ENCODE results near the gene TRPM2.

The TRPM2 gene

DNA sequence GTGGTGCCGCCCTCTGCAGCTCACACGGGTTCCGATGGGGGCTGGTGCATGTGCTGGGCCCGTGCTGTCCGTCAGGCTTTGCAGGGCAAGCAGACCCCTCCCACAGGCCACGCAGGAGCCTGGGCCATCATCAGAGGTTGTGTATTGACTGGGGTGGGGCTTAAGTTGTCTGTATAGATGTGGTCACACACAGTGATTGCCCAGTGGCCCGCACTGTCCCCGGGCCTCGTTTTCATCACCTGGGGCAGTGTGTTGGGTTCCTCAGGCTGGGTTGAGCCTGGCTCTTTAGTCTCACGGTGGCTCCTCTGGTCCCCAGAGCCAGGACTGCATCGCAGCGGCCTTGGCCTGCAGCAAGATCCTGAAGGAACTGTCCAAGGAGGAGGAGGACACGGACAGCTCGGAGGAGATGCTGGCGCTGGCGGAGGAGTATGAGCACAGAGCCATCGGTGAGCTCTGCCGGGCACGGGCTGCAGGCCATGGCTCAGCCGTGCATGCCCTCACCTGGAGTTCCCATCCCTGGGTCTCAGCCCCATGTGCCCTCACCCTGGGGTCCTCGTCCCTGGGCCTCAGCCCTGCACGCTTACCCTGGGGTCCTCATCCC, 44.1 kb downstream of the TRPM2 start:
- TF ChIP-seq, protein P1, sequence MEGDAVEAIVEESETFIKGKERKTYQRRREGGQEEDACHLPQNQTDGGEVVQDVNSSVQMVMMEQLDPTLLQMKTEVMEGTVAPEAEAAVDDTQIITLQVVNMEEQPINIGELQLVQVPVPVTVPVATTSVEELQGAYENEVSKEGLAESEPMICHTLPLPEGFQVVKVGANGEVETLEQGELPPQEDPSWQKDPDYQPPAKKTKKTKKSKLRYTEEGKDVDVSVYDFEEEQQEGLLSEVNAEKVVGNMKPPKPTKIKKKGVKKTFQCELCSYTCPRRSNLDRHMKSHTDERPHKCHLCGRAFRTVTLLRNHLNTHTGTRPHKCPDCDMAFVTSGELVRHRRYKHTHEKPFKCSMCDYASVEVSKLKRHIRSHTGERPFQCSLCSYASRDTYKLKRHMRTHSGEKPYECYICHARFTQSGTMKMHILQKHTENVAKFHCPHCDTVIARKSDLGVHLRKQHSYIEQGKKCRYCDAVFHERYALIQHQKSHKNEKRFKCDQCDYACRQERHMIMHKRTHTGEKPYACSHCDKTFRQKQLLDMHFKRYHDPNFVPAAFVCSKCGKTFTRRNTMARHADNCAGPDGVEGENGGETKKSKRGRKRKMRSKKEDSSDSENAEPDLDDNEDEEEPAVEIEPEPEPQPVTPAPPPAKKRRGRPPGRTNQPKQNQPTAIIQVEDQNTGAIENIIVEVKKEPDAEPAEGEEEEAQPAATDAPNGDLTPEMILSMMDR (IDR thresholded peaks at IDR 0.05): no peak
- no peak for DNase-seq
- H3K4me3 Mint-ChIP-seq: no peak overlapping the region
- H3K36me3 Mint-ChIP-seq (ENCODE audit: low read depth): no peaks in the 10 kb centered on the region
- H3K27ac Mint-ChIP-seq: no peak overlapping the region
- H3K4me1 Mint-ChIP-seq: peaks cover 5% of the 10 kb centered on the region
- no peaks in the 10 kb centered on the region for H3K9me3 Mint-ChIP-seq
- H3K27me3 Mint-ChIP-seq (ENCODE audit: low read depth, poor library complexity): peaks cover 6% of the 10 kb centered on the region

DNA sequence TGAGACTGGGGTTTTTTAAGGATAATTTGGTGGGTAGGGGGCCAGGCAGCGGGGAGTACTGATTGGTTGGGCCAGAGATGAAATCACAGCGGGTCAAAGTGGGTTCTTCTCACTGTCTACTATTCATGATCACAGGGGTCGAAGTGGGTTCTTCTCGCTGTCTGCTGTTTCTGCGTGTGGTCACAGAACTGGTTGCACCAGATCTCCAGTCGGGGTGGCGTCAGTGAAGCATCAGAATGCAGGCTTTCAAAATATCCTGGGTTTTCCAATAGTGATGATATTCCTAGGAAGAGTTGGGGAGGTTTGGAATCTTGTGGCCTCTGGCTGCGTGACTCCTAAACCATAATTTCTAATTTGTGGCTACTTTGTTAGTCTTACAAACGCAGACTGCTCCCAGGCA, 45.1 kb downstream of the TRPM2 start:
- H3K9me3 Mint-ChIP-seq: no peaks in the 10 kb centered on the region
- H3K4me3 Mint-ChIP-seq: no peak overlapping the region

DNA sequence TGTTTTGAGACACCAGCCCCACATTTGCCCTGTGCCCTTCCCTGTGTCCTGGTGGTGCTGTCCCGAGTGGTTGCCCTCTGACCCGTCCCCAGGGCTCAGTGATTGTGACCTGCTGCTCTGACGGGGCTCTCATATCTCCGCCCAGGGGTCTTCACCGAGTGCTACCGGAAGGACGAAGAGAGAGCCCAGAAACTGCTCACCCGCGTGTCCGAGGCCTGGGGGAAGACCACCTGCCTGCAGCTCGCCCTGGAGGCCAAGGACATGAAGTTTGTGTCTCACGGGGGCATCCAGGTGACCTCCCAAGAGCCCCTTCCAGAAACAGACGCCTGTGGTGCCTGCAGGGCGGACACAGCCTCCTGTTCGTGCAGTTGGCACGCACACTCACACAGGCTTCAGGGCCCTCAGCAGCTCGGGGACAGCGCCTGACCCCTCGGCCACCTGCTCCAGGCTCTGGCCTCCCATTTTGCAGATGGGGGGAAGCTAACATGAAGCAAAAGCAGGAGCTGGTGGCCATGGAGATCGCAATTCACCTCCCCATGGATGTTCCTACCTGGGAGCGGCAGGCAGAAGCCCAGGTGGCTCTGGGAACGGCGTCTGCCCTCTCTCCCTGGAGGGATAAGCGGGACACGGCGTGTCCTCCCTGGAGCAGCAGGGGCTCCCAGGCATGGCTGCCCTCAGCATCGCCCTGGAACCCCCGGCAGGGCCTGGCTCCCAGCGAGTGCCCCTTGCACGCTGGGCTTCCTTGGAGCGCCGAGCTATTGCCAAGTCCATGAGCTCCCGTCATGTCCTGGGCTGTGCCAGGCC, 45.9 kb downstream of the TRPM2 start:
- Mint-ChIP-seq H3K9me3 (no peaks in the 10 kb centered on the region), H3K27me3 (ENCODE audit: low read depth, poor library complexity) (no peaks in the 10 kb centered on the region), H3K27ac (no peak overlapping the region), H3K4me3 (no peak overlapping the region), H3K36me3 (ENCODE audit: low read depth) (no peaks in the 10 kb centered on the region), H3K4me1 (peaks cover 5% of the 10 kb centered on the region)
- TF ChIP-seq, protein P1 (IDR thresholded peaks at IDR 0.05): no peak
- no peak for DNase-seq

More for the DNA sequence above, 45.1 kb downstream of the TRPM2 start:
- DNase-seq: no peak
- TF ChIP-seq, protein P1 (IDR thresholded peaks at IDR 0.05): no peak
- H3K4me1 Mint-ChIP-seq: peaks cover 5% of the 10 kb centered on the region
- peaks cover 5% of the 10 kb centered on the region for H3K27me3 Mint-ChIP-seq (ENCODE audit: low read depth, poor library complexity)
- no peak overlapping the region for H3K27ac Mint-ChIP-seq
- H3K36me3 Mint-ChIP-seq (ENCODE audit: low read depth): no peaks in the 10 kb centered on the region

DNA sequence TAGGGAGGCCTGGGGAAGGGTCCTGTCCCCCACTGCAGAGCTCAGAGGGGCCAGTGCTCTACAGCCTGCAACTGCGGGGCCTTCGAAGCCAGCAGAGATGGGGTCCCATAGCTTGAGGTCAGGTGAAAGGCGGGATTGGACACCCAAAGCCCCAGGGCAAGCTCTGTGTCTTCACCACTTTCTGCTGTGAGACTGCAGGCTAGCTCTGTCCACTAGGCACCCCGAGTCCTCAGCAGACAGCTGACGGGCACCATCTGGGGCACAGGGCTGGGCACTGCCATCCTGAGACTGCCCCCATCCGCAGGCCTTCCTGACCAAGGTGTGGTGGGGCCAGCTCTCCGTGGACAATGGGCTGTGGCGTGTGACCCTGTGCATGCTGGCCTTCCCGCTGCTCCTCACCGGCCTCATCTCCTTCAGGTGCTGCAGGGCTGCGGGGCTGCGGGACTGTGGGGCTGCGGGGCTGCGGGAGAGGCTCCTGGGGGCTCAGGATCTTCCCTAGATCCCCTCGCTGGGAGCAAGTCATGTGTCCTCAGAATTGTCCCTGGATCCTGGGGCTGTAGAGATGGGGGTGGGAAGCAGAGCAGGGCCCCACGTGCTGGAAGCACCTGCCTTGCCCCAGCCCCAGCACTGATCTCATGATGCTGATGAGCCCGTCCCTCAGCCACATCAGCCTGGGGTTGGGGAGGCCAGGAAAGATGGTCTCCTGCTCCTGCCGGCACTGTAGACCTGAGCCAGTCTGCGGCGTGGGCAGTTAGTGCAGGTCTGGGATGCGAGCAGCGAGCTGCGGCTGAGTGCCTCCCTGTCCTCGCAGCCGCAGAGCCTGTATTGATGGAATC, 46.8 kb downstream of the TRPM2 start:
- TF ChIP-seq, protein P1 (IDR thresholded peaks at IDR 0.05): no peak
- Mint-ChIP-seq H3K36me3 (ENCODE audit: low read depth) (no peaks in the 10 kb centered on the region), H3K27ac (no peak overlapping the region), H3K9me3 (no peaks in the 10 kb centered on the region), H3K27me3 (ENCODE audit: low read depth, poor library complexity) (no peaks in the 10 kb centered on the region), H3K4me1 (peaks cover under 1% of the 10 kb centered on the region), H3K4me3 (no peak overlapping the region)
- DNase-seq: no peak

DNA sequence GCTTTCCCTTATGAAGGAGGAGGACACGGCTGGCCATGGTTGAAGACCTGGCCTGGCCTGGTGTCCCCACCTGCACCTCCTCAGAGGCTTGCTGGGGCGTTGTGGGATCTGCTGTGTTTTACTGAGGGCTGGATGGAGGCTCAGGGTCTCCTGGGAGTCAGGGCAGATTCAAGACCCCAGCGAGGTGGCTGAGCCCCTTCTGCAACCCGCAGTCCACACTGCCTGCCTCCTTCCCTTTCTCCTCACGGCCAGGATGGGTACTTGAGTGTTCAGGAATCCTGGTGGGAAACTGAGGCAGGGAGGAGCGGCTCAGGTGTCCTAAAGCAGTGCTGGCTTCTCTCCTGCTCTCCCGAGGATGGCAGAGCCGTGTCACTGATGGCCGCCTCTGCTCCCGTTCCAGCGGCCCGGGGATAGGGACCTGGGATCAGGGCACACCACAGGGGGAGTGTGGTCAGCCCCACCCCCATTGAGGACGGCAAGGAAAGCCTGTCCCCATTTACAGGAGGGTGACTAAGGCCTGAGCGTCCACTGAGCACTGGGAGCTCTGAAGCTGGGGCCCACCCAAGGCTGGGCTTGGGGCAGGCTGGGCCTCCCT, 47.5 kb downstream of the TRPM2 start:
- H3K36me3 Mint-ChIP-seq (ENCODE audit: low read depth): no peaks in the 10 kb centered on the region
- H3K4me3 Mint-ChIP-seq: no peak overlapping the region
- TF ChIP-seq, protein P1 (IDR thresholded peaks at IDR 0.05): no peak
- no peak for DNase-seq
- no peaks in the 10 kb centered on the region for H3K27me3 Mint-ChIP-seq (ENCODE audit: low read depth, poor library complexity)
- no peak overlapping the region for H3K27ac Mint-ChIP-seq
- no peaks in the 10 kb centered on the region for H3K4me1 Mint-ChIP-seq
- H3K9me3 Mint-ChIP-seq: no peaks in the 10 kb centered on the region

Data from nephron progenitor cell (in vitro differentiated cells).